NCI-H2171 treated with DMSO at 0.1 percent for 48 hours (cell line): ENCODE data around the gene SPIRE2.
"Not testable (repeated sequence)": the region's sequence is repeated elsewhere in the genome, so short reads cannot be mapped to it uniquely, and the experiment has no call there.

ENCODE experiments used
- DNase-seq: peaks from one replicate; lab custom pipeline; 2025; lab: John Stamatoyannopoulos, UW

The SPIRE2 gene

GRCh38 chr16:89806589-89807193 lies 21.6 kb upstream of the SPIRE2 start:
- DNase-seq = not testable (repeated sequence)

DNA sequence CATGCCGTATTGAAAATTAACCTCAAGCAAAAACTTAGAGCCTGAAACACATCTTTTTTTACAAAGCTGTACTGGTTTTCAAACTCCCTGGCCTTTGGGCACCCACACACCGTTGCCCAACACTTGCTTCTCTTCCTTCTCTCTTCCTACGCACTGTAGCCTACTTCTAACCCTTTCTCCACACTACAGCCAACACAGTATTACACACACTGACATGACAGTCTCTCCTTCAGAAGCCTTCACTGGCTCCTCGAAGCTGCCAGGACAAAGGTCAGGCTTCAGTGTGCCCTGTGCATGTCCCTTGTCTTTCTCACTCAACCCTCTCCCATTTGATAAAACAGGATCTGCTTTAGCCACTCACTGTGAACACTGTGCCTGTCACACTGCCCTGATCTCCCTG lies 19.8 kb upstream of the SPIRE2 start:
- DNase-seq = no peak

GRCh38 chr16:89811321-89811720 lies 17.0 kb upstream of the SPIRE2 start:
- DNase-seq = peak; percentile 40

DNA sequence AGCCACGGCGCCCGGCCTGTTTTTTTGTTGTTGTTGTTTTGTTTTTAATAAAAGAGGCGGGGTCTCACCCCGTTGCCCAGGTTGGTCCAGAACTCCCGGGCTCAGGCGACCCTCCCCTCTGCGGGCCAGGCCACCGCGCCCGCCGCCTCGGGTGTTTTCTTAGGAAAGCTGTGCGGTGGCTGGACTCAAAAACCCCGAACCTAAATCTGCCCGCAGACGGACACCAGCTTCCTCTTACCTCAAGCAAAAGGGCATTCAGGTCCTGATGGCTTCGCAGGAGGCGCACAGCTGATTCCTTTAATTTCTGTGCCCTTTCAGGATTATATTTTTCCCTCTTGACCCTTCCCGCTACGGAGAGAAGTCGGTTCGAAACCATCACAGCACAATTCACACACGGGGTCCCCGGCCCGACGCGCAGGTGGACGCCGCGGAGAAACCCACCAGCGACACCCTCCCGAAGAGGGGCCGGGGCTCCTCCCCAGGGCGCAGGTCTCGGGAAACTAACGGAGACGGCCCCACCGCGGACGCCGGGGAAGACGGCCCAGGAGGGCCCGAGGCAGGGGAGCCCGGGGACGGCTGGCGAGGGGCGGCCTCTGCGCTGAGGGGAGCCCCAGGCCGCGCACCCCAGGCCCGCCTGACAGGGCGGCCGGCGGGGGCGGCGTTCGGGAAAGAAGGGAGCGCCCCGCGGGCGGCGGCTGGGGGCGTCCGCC lies 12.5 kb upstream of the SPIRE2 start:
- no peak for DNase-seq

GRCh38 chr16:89818851-89819403 lies 9.3 kb upstream of the SPIRE2 start:
- not testable (repeated sequence) for DNase-seq

GRCh38 chr16:89819448-89819847 lies 8.8 kb upstream of the SPIRE2 start:
- DNase-seq = not testable (repeated sequence)

DNA sequence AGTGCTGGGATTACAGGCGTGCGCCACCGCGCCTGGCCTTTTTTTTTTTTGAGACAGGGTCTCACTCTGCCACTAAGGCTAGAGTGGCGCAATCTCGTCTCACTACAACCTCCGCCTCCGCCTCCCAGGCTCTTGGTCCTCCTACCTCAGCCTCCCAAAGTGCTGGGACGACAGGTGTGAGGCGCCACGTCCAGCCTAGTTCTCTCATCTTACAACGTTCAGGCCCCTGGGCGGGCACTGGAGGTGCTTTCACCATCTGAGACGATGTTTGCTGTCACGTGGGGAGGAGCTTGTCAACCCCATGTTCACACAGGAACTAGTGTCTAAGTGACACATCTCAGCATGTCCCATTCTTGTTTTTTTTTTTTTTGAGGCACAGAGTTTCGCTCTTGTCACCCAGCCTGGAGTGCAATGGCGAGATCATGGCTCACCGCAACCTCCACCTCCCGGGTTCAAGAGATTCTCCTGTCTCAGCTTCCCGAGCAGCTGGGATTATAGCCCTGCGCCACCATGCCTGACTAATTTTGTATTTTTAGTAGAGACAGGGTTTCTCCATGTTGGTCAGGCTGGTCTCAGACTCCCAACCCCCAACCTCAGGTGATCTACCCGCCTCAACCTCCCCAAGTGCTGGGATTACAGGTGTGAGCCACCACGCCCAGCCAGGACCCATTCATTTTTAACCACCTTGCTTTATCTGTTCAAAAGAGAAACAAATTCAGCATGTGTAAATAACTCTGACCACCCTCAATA lies 6.7 kb upstream of the SPIRE2 start:
- DNase-seq = no peak

DNA sequence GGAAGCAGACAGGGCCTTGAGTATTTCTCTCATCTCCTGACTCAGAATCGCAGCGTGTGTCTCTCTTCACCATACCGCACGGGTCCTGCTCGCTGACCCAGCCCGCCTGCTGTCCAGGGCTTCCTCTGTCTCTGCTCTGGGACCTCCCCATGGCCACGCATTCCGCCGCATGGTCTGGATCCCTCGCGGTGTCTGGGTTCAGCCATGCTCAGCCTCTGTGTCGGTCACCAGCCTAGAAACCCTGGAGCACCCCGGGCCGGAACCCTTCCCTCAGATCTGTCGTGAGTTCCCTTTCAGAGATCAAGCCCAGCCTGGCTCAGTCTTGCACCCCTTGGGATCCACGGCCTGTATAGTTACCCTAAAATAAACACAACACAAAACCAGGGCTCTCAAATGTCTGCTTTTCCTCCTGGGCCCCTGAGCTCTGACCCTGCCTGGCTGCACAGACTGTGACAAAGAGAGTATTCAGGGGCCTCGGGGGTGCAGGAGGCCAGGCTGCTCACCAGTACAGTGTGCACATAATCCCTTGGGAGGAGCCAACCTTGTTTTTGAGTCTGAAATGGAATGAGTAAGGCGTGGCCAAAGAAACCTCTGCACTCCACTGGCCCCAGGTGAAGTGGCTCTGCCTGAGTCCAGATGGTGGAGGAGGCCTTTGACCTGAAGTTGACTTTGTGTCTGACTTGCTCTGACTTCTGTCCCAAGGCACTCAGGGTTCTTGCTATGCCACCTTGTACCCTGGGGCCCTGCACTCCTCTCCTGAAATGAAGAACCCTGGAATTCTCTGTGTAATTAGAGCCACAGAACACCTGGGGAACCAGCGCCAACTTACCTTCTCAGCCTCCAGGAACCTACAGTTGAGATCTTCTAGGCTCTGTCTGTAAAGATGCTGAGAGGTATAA lies 5.8 kb upstream of the SPIRE2 start:
- peak; percentile 74 for DNase-seq

GRCh38 chr16:89823087-89823823 lies 5.0 kb upstream of the SPIRE2 start:
- DNase-seq = peak; percentile 12

GRCh38 chr16:89823824-89824148 lies 4.5 kb upstream of the SPIRE2 start:
- not testable (repeated sequence) for DNase-seq

DNA sequence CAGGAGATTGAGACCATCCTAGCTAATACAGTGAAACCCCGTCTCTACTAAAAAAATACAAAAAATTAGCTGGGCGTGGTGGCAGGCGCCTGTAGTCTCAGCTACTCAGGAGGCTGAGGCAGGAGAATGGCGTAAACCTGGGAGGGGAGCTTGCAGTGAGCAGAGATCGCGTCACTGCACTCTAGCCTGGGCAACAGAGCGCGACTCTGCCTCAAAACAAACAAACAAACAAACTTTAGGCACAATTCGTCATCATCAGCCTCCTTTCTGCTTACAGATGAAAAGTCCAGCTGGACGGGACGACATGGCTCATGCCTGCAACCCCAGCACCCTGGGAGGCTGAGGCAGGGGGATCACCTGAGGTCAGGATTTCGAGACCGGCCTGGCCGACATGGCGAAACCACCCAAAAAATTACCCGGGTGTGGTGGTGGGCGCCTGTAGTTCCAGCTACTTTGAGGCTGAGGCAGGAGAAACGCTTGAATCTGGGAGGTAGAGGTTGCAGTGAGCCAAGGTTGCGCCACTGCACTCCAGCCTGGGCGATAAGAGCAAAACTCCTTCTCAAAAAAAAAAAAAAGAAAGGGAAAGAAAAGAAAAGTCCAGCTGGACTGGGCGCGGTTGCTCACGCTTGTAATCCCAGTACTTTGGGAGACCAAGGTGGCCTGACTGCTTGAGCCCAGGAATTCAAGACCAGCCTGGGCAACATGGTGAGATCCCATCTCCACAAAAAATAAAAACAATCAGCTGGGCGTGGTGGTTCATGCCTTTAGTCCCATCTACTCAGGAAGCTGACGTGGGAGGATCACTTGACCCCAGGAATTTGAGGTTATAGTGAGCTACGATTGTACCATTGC lies 1.5 kb upstream of the SPIRE2 start:
- DNase-seq = no peak

DNA sequence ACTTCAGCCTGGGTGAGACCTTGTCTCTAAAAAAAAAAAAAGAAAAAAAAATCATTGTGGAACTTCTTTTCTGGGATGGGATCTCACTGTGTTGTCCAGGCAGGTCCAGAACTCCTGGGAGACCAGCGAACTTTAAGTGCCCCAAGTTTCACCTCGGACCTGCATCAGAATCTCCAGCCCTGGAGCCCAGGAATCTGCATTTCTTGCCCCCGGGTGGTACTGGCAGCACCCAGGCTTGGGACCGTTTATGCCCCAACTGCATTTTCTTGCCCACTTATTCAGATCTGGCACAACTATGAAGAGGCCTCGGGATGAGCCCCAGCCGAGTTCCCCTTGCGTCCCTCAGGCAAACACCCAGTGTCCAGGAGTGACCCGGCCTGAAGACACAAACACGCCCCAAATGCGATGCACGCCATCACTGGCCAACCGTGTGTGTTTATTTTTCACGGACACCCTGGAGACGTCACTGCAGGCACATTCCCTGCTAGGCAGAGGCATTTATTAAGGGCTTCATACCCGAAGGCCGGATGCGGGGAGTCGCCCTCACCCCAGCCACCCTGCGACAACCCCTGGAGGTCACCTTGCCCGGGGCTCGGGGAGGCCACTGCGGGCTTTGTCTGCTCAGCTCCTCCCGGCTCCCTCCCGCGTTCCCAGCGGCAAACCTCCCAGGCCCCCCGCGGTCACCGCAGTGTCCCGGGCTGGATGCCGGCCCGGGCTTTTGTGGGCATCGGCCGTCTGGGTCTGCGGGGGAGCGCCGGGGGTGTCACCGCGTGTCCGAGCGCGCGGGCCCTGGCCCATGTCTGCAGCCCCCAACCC lies 684 bp upstream of the SPIRE2 start:
- no peak for DNase-seq

DNA sequence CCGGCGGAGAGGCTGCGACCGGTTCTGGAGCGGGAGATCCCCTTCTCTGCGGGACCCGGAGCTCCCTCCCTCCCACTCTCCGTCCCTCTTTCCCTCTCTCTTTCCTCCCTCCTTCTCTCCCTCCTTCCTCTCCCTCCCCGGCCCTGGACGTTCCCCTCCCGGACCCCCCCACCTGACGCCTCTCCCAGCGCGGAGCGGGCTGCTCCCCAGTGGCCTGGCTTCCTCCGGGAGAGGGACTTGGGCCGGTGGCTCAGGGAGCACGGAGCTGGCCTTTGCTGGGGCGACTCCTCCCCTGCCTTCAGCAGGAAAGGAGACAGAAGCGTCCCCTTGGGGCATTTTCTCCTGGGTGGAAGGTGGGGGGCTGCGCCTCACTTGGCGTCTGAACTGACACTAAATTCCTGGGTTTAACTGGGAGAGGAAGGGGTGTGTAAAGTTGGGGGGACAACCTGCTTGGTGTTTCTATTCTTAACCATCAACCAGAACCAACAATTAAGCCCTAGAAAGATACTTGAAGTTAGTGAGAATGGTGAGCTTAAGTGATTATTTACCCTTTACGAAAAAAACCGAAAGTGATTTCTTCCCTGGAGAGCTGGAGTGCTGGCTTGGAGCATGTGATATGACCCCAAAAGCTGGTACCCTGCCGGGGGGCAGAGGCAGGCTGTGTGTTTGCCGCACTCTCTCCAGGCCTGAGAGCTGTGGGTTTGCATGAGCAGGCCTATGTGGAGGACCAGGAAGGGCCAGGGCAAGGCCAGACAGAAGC lies 775 bp downstream of the SPIRE2 start:
- no peak for DNase-seq

- DNase-seq = no peak
Measured at GRCh38 chr16:89829630-89830437, 1.6 kb downstream of the SPIRE2 start.

DNA sequence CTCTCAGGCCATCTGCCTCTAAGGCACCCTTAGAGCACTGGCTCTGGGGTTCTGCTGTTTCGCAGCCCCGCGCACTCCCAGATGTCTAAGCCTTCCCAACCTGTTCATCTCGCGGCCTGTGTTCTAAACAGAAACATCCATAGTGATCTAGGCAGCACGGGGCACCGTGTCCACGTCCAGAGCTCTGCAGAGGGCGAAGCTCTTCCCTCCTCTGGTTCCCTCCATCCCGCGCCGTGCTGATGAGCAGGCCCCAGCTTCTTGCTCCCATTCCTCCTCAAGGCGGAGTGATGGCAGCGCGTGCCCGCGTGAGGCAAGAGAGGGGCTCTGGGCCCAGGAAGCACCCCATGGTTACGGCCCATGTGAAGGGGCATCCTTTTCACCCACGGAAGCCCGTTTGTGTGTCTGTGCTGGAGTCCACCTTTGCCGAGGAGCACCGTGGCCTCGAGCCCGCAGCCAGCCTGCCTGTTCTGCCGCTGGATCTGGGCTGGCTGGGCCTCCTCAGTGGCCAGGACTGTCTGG lies 3.6 kb downstream of the SPIRE2 start:
- no peak for DNase-seq

- DNase-seq = not testable (repeated sequence)
Measured at GRCh38 chr16:89833664-89834363, 5.5 kb downstream of the SPIRE2 start.
